GM13976 (cell line): ENCODE measurements around the gene BAIAP2L1.

ENCODE experiments used
- DNase-seq: peaks from one replicate; pipeline ENCODE4 v3.0.0; 2012; ENCODE audit warnings: low spot score
- in situ Hi-C: fragments of 300-500 bp; cut with MboI; formaldehyde crosslinking; loops from one replicate; pipeline ENCODE4 v1.12.0; 2022; ENCODE audit warnings: low sequenced_read_pairs, mixed read lengths, inconsistent platforms; ENCODE audit not compliant: unreplicated experiment
- TF ChIP-seq, protein P1 (sequence below): IDR thresholded peaks from 2 replicates; pipeline ENCODE4 v1.5.1; 2012; ENCODE audit warnings: borderline replicate concordance, mild to moderate bottlenecking; ENCODE audit not compliant: insufficient read depth; ENCODE audit errors: extremely low read depth, missing control alignments, control extremely low read depth

Gene BAIAP2L1

DNA sequence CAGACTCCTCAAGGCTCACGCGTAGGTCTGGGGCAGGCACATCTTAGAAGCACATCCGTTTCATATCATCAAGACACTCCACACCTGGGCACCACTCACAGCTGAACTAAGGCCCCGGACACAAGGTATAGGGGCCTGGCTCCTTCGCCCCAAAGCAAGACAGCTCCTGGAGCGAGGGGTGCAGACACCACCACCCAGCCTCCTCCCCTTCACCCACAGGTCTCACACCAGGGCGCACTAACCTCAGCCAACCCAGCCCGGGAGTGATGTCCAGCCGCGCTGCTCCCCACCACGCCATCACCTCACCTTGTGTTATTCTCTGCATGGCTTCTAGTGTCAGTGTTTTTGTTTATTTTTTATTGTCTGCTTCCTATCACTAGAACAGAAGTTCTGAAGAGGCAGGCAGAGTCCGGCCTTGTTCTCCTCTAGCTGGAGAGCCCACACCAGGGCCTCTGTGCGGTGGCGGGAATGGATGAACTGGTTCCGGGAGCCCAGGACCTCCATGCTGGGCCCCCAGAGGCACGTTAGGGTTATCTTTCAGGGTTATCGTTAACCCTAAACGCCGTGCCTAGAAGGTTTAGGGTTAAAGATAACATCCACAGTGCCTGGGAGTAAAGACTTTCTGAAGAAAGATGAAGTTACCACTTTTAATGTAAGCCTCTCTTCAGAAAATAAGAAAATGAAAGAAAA is 97.6 kb downstream of the BAIAP2L1 start:
- no peak for DNase-seq
- in situ Hi-C loops = loop anchor here (10.0 kb wide), 1 partner anchor 91 kb away; no protein-coding TSS in a partner anchor
- TF ChIP-seq, protein P1, sequence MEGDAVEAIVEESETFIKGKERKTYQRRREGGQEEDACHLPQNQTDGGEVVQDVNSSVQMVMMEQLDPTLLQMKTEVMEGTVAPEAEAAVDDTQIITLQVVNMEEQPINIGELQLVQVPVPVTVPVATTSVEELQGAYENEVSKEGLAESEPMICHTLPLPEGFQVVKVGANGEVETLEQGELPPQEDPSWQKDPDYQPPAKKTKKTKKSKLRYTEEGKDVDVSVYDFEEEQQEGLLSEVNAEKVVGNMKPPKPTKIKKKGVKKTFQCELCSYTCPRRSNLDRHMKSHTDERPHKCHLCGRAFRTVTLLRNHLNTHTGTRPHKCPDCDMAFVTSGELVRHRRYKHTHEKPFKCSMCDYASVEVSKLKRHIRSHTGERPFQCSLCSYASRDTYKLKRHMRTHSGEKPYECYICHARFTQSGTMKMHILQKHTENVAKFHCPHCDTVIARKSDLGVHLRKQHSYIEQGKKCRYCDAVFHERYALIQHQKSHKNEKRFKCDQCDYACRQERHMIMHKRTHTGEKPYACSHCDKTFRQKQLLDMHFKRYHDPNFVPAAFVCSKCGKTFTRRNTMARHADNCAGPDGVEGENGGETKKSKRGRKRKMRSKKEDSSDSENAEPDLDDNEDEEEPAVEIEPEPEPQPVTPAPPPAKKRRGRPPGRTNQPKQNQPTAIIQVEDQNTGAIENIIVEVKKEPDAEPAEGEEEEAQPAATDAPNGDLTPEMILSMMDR = no peak

GRCh38 chr7:98301693-98302470 is 99.0 kb downstream of the BAIAP2L1 start:
- in situ Hi-C loops = loop anchor here (10.0 kb wide), 1 partner anchor 93 kb away; no protein-coding TSS in a partner anchor
- TF ChIP-seq, protein P1 = no peak
- DNase-seq = no peak

DNA sequence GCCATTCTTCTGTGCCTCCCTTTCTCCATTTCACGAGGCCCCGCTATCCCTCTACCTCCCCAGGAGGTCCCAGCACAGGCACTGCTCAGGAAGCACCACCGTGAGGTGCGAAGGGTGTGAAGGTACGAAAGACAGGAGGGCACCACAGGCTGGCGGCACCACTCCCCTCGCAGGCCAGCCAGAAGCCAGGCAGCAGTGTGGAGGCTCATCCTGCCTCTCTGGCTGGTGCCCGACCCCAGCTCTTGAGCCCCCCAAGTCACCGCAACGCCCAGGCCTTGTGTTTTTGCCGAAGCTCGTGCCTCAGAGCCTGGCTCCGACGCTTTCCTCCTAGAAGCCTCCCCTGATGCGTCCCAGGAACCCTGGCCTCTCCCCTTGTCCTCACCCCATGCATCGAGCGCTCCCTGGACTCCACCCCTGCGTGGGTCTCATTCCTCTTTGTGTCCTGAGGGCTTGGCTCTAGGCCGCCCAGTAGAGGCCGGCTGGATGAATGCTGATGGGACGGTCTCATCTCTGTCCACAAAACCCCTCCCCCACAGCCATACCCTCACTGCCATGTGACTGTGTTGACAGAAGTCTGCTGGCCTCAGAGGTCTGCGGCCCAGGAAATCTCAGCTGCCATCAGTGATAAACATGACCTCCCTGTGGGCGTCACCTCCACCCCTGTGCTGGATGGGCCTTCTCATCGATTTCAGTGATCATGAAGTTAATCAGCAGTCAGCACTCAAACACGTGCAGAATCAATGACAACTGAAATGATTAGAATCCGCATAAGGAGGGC is 100.1 kb downstream of the BAIAP2L1 start:
- in situ Hi-C loops = loop anchor here (10.0 kb wide), 1 partner anchor 94 kb away; no protein-coding TSS in a partner anchor
- TF ChIP-seq, protein P1 = no peak
- DNase-seq = no peak

- no peak for DNase-seq
- in situ Hi-C loops = no loop called here
- TF ChIP-seq, protein P1 = no peak
Measured at GRCh38 chr7:98297626-98298286, 103.1 kb downstream of the BAIAP2L1 start.

GRCh38 chr7:98296833-98297232 is 104.1 kb downstream of the BAIAP2L1 start:
- TF ChIP-seq, protein P1 = no peak
- in situ Hi-C loops = no loop called here
- DNase-seq = no peak
